Stomach (tissue), 4 donors: ENCODE measurements around the gene FLOT1.

Source experiments
- EP300 ChIP-seq: sonication (generic); formaldehyde crosslinking; IDR thresholded peaks from one replicate; pipeline ENCODE4 v1.6.1; 2017; ENCODE audit warnings: antibody characterized with exemption
- POLR2A ChIP-seq, 4 donors: fragments of 450-650 bp; IDR thresholded peaks; one replicate each; pipeline ENCODE4 v1.6.1; 2016; ENCODE audit warnings: antibody characterized with exemption in 4 of 4, control low read depth in 2 of 4, mild to moderate bottlenecking in 1 of 4, moderate library complexity in 1 of 4
- POLR2AphosphoS5 ChIP-seq, 3 donors: sonication (generic); formaldehyde crosslinking; IDR thresholded peaks; one replicate each; pipeline ENCODE4 v1.6.1; 2016; ENCODE audit warnings: antibody characterized with exemption in 3 of 3
- TF ChIP-seq, protein P1 (sequence below), 7 experiments: fragments of 450-650 bp in 4 of 7; fragments of 200-600 bp in 3 of 7; sonication (generic) in 3 of 7; IDR thresholded peaks; one replicate each; pipeline ENCODE4 v1.5.1; 2016 to 2019; ENCODE audit warnings: antibody characterized with exemption in 7 of 7, control low read depth in 2 of 7, mild to moderate bottlenecking in 1 of 7

DNA sequence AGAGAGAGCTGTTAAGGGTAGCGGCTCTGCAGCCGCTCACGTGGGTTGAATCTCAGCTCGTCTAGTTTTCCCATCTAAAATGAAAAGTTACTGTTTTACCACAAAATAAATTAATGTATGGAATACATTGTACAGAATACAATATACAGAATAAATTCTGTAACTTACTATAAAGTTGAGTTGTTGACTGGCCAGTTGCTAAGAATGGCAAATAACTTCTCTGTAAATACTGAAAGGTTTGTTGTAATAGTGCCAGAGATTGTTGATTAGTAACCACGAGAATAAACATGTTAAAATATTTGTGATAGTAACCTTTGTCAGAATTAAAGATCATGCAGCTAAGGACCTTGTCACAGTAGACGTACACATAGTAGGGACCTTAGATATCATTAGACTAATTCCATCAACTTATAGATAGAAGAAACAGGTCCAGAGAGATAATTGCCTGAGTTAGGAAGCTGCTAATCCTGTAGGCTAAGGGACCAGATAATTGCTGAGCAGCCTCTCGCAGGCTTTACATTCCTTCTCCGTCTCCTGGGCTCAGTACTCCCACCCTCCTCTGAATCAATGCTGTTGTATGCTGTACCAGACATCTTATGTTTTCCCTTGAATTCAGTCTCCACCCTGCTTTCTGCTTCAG lies 51.2 kb downstream of the FLOT1 start:
- TF ChIP-seq, protein P1, sequence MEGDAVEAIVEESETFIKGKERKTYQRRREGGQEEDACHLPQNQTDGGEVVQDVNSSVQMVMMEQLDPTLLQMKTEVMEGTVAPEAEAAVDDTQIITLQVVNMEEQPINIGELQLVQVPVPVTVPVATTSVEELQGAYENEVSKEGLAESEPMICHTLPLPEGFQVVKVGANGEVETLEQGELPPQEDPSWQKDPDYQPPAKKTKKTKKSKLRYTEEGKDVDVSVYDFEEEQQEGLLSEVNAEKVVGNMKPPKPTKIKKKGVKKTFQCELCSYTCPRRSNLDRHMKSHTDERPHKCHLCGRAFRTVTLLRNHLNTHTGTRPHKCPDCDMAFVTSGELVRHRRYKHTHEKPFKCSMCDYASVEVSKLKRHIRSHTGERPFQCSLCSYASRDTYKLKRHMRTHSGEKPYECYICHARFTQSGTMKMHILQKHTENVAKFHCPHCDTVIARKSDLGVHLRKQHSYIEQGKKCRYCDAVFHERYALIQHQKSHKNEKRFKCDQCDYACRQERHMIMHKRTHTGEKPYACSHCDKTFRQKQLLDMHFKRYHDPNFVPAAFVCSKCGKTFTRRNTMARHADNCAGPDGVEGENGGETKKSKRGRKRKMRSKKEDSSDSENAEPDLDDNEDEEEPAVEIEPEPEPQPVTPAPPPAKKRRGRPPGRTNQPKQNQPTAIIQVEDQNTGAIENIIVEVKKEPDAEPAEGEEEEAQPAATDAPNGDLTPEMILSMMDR (IDR thresholded peaks at IDR 0.05) = no peak
- TF ChIP-seq POLR2A (IDR thresholded peaks at IDR 0.05) (no peak), POLR2AphosphoS5 (IDR thresholded peaks at IDR 0.05) (no peak), EP300 (no peak)
